Esophagus squamous epithelium (tissue), 4 donors: ENCODE data around the gene CHRM2.

Source experiments
- POLR2A ChIP-seq, 4 donors: fragments of 450-650 bp; IDR thresholded peaks; one replicate each; pipeline ENCODE4 v1.6.1; 2017; ENCODE audit warnings: antibody characterized with exemption in 4 of 4, mild to moderate bottlenecking in 4 of 4, moderate library complexity in 3 of 4
- TF ChIP-seq, protein P1 (sequence below), 6 experiments: fragments of 450-650 bp in 4 of 6; fragments of 200-600 bp in 2 of 6; sonication (generic) in 2 of 6; IDR thresholded peaks; one replicate each; pipeline ENCODE4 v1.5.1; 2016 to 2019; ENCODE audit warnings: antibody characterized with exemption in 6 of 6, mild to moderate bottlenecking in 4 of 6, moderate library complexity in 4 of 6

DNA sequence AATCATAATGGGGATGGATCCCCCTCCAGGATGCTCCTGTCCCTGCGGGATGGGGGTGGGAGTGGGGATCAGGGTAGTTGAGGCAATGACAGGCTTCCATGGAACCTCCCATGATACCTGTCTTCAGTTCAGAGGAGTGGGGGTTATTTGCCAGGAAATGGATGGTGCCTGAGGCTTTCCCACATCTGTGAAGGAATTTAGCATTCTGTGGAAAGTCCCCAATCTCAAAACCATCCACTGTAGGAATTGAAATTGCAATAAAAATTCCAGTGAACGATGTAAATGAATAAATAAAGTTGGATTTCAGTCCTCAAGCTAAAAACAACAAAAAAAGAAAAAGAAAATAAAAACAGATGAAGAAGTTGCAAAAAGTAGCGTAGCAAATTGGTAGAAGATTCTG lies 81.9 kb downstream of the CHRM2 start:
- TF ChIP-seq, protein P1, sequence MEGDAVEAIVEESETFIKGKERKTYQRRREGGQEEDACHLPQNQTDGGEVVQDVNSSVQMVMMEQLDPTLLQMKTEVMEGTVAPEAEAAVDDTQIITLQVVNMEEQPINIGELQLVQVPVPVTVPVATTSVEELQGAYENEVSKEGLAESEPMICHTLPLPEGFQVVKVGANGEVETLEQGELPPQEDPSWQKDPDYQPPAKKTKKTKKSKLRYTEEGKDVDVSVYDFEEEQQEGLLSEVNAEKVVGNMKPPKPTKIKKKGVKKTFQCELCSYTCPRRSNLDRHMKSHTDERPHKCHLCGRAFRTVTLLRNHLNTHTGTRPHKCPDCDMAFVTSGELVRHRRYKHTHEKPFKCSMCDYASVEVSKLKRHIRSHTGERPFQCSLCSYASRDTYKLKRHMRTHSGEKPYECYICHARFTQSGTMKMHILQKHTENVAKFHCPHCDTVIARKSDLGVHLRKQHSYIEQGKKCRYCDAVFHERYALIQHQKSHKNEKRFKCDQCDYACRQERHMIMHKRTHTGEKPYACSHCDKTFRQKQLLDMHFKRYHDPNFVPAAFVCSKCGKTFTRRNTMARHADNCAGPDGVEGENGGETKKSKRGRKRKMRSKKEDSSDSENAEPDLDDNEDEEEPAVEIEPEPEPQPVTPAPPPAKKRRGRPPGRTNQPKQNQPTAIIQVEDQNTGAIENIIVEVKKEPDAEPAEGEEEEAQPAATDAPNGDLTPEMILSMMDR (IDR thresholded peaks at IDR 0.05): no peak
- no peak for TF ChIP-seq POLR2A (IDR thresholded peaks at IDR 0.05)
